Adrenal gland (tissue), 5 donors: ENCODE data around the gene KRTAP2-2.

Experiments used
- POLR2A ChIP-seq, 2 donors: fragments of 450-650 bp; IDR thresholded peaks; one replicate each; pipeline ENCODE4 v1.6.1; 2017; ENCODE audit warnings: antibody characterized with exemption in 2 of 2, mild to moderate bottlenecking in 2 of 2, moderate library complexity in 1 of 2
- TF ChIP-seq, protein P1 (sequence below), 6 experiments: fragments of 450-650 bp in 4 of 6; fragments of 200-600 bp in 2 of 6; sonication (generic) in 1 of 6; IDR thresholded peaks; 1 replicate in 5 of 6; 2 replicates in 1 of 6; pipeline versions ENCODE4 v1.5.1 to v1.8.0; 2016 to 2021; ENCODE audit warnings: antibody characterized with exemption in 6 of 6, mild to moderate bottlenecking in 2 of 6, moderate library complexity in 1 of 6
- donor health status: DM: no; HTN: no; CAD: no.

DNA sequence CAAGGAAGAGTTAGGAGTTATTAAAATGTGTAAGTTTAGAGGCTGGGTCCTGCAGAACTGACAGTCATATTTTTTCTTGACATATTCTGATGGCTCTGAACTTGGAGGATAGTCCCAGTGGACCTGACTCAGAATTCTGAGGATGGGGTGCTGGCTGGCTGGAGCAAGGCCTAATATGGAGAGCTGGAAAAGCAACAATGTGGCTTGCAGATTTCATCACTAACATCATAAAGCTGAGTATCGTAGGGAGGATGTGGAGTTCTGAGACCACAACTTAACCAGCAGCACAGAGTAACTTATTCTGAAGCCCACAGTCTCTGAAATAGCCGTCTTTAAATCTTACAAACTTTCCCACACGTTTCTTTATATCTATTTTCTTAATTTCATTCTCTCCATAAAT lies 30.3 kb downstream of the KRTAP2-2 start:
- TF ChIP-seq, protein P1, sequence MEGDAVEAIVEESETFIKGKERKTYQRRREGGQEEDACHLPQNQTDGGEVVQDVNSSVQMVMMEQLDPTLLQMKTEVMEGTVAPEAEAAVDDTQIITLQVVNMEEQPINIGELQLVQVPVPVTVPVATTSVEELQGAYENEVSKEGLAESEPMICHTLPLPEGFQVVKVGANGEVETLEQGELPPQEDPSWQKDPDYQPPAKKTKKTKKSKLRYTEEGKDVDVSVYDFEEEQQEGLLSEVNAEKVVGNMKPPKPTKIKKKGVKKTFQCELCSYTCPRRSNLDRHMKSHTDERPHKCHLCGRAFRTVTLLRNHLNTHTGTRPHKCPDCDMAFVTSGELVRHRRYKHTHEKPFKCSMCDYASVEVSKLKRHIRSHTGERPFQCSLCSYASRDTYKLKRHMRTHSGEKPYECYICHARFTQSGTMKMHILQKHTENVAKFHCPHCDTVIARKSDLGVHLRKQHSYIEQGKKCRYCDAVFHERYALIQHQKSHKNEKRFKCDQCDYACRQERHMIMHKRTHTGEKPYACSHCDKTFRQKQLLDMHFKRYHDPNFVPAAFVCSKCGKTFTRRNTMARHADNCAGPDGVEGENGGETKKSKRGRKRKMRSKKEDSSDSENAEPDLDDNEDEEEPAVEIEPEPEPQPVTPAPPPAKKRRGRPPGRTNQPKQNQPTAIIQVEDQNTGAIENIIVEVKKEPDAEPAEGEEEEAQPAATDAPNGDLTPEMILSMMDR (IDR thresholded peaks at IDR 0.05) = no peak
- no peak for TF ChIP-seq POLR2A (IDR thresholded peaks at IDR 0.05)
